HG03521 (cell line): Measurements from ENCODE around the gene CTBP2.

Experiments used
- ATAC-seq: cut with Tn5 transposase; IDR thresholded peaks from one replicate; pipeline ENCODE4 v1.9.1; 2021; ENCODE audit warnings: mild to moderate bottlenecking, moderate library complexity; ENCODE audit not compliant: unreplicated experiment

Gene CTBP2

DNA sequence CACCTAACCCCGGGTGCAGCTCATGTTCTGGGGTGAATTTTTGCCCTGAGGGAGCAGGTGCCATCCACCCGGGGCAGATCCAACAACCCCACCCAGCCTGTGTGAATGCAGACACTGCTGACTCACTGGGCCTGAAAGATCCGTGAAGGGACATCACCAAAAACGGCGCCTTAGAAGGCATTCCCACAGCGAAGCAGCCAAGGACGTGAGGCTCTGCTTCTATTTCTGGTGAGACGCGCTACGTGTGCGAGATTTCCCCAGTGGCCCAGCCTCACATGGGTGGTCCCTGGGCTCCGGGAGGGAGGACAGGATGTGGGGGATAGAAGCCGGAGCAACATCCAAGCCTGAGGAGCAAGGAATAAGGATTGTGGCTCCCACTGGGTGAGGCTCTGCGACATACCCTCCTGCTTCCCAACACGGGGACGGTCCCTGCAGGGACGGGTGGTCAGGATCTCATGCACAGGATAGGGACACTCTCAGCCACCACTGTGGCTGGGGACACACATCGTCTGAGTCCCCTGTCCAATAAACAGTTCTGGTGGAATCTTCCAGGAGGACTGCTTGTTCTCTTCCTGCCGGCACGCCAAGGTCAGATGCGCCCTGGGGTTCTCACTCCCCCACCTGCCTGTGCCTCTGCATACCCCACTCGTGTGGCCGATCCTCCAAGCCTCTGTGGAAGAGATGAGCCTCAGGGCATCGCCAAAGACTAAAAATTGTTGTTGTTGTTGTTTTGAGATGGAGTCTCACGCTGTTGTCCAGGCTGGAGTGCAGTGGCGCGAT is 148.2 kb downstream of the CTBP2 start:
- no peak for ATAC-seq

GRCh38 chr10:125011171-125011925 is 149.0 kb downstream of the CTBP2 start:
- ATAC-seq = no peak

DNA sequence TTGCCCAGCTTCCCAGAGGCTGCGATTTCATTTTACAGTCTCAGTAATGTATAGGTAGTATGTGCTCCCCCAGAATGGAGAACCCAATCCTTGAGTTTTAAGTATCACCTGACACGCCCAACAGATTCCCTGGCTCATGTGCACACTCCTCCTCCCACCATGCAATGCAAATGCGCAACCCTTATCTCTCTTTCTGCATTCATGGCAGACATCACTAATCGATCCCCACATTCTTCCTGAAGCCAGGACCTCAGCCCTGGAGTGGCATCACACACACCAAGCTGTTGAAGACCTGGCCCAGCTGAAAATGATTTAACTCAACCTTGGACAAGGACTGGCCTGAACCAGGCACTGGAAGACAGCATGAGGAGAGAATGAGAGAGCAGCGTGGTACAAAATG is 150.0 kb downstream of the CTBP2 start:
- no peak for ATAC-seq

DNA sequence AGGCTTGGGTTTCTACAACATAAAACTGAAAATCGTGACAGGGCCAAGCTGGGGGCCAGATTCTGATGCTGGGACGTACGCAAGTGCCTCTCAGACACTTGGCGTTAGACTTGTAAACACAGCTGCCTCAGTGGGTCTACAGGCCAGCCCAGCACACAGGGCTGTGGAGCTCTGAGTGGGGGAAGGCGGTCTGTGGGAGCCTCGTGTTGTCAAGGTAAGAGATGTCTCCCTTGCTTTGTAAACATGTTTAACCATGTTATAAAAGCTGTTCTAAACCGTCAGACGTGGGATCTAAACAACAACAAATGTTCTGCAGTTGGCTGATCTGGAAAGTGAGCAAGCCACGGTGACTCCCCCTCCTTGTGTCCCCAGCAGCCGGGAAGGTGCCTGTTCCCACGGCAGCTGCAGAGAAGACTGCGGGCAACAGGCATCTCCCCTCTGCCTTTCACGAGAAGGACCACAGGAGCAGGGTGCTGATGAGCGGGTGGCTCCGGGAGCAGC is 150.7 kb downstream of the CTBP2 start:
- no peak for ATAC-seq

DNA sequence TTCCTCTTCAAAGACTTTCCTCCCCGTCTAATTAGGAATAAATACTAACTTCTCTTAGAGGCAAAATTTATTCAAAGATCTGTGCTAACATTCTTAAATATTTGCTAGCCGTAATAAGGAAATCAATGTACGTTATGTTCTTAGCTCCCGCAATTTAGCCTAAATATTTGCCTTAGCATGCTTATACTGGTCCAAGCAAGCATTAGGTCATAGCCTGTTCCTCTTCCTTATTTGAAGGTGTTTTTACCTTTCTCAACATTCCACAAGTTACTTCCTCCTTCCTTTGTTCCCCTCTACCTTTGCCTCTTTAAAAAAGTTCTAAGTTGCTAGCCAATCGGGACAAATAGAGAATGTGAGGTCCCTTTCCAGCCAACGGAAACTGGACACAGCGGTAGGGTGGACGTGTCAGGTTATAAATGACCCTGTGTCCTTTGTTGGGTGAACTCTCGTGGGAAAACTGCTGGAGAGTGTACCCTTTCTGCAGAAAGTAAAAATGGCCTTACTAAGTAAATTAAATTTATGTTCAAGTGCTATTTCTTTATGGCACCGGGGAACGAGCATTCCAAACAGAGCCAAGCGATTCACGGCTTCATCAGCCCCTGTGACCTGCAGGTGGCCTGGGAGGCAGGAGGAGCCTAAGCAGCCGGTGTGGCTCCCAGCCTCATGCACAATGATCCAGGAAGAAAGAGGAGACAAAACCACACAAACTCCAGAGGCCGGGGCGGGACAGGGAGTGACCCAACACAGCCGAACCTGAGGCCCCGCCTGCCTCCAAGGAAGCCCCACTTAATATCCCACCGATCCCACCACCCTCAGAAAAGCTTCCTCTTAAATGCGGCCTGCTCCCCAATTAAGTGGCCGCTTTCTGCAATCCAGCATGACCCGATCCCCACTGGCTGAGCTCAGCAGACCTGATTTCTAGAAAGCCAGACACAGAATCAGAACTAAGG is 151.4 kb downstream of the CTBP2 start:
- ATAC-seq = no peak

DNA sequence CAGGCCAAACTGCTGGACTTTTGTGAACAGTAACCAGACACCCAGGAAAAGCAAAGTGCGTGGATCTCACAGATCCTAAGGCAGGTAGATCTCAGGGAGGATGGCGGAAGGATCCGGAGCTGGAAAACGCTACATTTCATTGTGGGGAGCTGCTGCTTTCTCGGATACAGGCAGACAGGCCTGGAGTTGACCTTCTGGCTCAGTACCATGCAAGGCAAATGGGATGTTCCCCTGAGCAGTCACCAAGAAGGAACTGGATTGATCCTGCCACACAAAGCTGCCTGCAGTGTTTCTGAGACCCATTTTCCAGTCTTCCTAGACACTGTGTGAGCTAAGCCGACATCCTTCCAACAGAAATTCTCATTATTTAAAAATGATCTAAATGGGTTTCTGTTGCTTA is 152.9 kb downstream of the CTBP2 start:
- ATAC-seq = no peak

DNA sequence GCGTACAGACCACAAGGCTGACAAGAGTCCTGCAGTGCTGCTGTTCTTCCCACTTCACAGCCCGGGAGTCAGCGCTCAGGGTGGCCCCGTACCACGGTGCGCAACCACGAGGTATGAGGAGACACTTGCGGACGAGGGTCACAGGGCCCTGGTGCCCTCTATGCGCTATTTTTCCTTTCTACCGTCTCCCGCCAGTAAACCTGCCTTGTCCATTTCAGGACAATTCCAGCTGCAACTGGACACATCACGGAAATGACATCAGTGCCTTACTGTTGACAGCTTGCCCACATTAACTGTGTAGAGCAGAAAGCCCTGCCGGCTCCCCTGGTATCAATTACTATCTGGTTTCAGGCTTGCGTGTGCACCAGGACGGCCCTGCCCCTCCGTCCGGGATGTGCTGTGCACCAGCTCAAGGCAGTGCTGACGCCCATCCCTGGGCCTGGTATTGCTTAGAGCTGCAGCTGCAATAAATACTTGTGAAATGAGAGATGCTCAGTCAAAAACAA is 153.4 kb downstream of the CTBP2 start:
- ATAC-seq = no peak

DNA sequence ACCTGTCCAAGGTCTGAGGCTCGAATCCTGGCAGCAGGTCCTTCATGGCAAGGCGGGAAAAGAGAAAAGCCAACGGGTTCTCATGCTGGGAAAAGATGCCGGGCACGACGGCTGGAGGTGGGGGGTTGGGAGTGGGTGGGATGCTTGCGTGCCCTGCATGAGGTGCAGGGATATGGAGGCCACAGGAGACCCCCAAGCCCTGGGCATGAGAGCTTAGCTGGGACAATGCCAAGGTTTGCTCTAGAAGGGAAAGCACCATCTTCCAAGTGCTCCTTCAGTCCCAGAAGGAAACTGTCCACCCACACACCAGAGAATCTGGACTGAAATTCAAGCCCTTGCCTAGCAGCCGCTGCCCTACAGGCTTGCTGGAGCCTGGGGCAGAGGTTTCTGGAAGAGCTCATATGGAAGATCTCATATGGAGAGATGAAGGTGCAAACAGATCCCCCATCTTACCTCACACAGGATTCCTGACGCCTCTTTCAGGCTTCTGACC is 154.1 kb downstream of the CTBP2 start:
- no peak for ATAC-seq

DNA sequence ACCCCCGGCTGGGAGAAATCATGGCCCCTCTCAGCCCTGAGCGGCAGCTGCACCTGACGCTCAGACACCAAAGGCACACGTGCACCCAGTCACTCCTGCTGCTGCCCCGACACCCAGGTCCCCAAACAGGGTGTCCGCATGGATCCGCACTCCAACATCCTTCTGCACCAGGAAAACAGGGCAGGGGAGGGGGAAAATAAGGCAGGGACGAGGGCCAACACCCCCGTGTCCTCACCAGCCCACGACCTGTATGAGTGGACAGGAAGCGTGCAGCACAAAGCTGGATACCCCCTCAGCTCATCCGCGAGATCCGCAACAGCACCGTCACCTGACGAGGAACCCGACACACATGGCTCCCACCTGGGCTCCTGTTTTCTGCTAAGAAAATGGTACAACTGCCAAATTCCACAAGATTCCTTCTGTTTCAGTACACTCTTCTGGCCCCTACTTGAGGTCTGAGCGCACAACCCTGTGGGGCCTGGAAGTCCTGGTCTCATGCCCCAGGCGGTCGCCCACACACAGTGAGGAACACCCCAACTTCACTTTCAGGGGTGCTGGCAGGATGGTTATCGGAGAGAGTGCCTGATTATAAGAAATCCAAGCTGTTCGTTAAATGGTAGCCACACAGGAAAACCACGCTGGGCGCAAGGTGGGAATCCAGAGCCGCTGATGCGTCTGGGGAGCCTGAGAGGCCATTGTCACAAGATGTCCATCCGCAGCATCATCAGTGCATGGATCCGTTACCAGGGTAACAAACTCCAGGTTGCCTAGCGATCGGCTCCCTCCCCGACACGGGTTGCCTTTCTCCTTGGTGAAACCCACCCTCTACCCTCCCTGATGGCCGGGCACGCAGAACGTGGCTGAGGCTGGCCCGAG is 154.8 kb downstream of the CTBP2 start:
- ATAC-seq = no peak

DNA sequence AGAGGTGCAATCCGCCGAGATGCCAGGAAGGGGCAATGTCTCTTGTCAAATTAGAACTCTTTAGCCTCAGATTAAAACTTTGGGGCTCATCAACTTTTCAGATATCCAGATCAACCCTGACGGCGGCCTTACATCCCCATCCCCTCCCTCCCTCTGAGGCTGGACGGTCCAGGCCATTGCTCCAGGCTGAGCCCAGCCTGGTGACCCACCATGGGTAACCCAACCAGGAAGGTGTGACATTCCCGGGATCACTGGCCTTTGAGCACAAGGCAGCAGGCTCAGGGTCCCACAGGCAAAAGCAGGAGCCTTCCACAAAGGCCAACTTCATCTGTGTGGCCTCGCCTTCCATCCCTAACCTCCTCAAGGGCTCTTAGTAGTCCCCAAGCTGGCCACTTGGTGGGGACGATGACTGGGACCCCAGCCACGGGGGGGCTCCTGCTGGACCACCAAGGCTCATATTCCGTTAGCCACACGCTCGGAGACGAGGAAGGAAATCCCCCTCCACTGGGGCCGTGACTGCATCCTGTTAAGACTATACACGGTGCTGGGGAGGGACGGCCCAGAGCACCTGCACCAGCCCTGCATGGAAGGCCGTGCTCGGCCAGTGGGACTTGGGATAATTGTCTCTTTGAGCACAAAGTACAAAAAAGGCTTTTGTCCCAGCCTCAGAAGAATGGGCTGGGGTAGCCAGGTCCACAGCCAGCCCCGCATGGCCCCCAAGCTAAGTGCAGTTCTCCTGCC is 155.6 kb downstream of the CTBP2 start:
- ATAC-seq = no peak

DNA sequence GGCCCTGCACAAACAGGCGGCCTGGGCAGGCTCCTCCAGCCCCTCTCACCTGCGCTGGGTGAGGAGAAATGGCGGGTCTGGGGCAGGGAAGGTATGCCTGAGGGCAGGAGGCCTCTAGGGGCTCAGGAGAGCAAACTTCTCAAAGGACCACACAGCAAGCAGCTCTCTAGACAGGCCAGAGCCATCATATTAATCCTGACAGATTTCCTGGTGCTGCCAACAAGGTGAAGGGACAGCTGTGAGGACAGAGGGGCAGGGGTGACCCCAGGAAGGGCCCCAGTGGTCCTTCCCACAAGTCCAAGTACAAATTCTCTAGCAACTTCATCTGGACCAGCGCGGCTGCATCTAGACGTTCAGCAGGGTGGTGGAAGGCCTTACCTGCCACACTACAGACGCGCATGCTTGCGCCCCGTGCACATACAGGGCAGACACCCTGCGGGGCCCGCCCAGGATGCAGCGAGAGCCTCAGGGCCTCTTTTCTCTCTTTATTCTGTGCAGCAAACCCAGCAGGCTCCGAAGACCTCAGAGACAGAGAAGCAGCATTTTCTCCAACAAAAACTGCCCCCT is 156.4 kb downstream of the CTBP2 start:
- ATAC-seq = no peak

DNA sequence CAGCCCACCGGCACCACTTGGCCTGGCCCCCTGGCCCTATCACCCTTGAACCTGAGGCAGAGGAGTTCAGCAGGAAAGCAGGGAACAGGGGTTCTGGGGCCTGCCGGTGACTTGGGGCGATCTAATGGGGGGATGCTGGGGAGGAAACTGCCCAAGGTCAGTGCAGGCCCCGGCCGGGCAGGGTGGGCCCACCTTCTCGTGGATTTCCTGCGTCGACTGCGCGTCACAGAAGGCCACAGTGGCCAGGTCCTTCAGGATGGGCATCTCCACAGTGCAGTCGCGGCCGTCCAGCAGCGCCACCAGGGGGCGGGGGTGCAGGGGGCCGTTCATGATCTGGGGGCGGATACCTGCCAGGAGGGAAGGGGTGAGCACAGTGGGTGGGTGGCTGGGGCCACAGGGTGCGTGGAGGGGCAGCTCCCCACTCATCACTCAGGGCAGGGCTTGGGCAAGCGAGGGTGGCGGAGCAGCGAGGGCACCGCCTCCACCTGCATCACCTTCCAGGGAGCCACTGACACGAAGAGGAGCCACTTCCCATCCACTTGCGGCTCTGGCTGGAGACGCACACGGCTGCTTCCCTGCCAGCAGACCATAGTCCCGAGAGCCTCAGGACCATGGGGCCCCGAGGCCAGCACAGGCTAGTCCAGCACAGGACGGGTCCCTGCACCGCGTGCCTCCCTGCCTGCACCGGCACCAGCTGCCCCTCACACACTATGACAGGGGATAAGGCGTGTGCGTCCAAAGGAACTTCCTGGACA is 157.0 kb downstream of the CTBP2 start:
- no peak for ATAC-seq

GRCh38 chr10:125002423-125003145 is 157.8 kb downstream of the CTBP2 start:
- no peak for ATAC-seq

DNA sequence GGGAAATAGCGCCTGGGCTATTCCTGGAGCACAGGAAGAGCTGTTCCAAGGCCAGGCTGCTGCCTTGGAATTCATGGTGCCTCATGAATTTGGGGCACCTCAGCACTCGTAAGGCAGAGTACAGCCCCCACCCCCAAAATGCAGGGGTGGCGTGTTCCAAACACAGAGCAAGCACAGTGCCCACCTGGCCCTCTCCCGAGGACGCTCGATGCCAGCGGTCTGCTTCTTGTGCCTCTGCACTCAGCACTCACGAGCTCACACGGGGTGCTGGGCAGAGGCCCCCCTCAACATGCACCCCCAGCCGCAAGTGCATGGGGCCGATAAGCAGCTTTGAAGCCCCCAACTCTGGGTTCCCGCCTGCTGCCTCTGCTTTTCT is 158.3 kb downstream of the CTBP2 start:
- no peak for ATAC-seq

- ATAC-seq = no peak
Observed at GRCh38 chr10:125001313-125002046, 158.9 kb downstream of the CTBP2 start.

DNA sequence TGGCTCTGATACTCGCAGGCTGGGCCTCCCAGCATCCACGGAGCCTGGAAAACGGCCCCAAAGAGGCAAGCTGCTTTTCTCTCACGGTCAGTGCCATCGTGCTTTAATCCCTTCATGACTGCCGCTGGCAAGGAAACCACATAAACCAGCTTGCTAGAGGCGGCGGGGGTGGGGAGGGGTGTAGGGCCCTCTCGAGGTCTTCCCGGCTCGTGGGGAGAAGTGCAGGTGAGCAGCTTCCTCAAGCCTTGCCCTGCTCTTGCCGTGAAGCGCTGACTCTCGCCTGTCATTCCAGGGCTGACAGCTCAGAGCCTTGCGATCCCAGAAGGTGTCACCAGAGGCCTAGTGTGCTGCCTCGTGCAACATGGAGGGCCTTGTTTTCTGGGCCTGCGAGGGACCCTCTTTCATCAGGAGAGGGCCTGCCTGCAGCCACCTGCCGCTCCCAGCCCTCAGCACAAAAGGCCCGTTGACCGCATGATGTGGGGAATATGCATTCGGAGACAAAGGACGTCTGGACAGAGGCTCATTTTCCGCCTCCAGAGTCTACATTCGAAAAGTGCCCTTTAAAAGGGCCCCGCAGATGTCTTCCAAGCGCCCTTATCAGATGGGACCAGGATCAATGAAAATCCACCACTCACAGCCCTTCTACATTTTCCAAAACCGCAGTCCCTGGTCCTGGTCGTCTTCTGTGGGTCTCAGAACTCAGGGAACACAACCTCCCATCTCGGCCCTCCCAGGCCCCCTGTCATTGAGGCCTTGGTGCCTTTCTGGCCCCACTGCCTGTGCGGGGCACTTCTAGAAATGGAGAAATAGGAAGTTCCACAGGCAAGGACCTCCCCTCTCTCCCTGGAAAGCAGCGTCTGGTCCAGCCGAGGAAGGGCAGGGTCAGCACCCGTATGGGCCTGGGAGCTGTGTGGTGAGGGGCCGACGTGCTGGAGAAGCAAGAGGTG is 159.7 kb downstream of the CTBP2 start:
- no peak for ATAC-seq
